ENCODE measurements around the gene USP34. TPM values are rescaled to one million over a fixed set of nuclear protein-coding genes. Genes with fewer than 3 reads are reported as not detected.
A peak's percentile ranks its signal among the peaks of the same experiment; 100 is the strongest.
"Not testable (repeated sequence)": the region's sequence is repeated elsewhere in the genome, so short reads cannot be mapped to it uniquely, and the experiment has no call there.

The USP34 gene
- polyA plus RNA-seq, 5 donors = 130 to 180 (median 157) TPM

DNA sequence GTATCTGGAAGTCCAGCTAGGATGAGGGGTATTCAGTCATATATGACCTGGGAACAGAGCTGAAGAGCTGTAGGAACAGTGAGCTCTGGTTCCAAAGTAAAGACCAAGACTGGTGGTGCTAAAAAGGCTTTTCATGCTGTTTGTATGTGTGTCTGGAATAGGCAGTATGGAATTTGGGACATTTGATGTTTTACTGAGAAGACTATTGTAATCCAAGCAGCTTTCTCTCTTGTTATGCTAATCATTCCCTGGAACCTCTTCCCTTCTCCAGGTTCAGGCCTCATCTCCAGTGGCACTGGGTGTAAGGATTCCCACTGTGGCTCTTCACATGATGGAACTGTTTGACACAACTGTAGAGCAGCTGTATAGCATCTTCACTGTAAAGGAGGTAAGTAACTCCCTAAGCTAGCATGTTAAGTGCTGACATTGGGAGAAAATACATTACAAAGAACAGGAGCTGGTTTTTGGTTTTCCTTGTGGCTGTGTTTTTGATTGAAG lies 285.6 kb downstream of the USP34 start:
- DNase-seq = no peak

DNA sequence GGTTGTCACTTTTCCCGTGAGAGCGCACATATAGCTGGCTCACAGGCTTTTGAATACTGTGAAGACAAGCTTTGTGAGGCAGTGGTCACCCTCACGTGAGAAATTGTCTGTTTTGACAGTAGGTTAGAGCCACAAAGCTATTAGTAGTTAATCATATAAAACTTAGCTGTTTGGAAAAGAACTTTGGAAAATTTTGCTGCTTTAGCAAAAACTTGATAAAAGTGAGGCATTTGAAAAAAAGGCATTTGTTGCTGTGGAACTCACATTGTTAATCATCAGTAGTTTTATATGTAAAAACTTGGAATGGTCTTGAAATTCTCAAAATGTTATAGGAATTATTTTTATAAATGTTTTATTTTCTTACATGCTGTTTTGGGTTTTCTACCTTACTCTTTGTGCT lies 286.6 kb downstream of the USP34 start:
- no peak for DNase-seq

DNA sequence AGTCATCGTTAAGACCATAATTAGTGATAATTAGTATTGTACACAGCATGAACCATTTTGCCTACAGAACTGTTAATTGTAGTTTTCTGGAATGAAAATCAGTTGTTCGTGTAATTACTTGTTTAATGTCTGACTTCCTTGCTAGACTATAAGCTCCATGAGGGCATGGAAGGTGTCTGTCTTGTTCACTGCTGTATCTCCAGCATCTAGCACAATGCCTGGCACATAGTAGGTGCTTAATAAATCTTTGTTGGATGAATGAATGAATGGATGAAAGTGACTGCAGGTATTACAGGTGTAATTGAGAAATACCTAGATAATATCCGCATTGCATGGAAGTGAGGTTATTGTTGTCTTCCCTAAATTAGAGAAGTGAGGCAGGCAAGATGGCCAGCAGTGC lies 287.1 kb downstream of the USP34 start:
- no peak for DNase-seq

- DNase-seq = no peak
Observed at GRCh38 chr2:61182059-61182383, 288.9 kb downstream of the USP34 start.

DNA sequence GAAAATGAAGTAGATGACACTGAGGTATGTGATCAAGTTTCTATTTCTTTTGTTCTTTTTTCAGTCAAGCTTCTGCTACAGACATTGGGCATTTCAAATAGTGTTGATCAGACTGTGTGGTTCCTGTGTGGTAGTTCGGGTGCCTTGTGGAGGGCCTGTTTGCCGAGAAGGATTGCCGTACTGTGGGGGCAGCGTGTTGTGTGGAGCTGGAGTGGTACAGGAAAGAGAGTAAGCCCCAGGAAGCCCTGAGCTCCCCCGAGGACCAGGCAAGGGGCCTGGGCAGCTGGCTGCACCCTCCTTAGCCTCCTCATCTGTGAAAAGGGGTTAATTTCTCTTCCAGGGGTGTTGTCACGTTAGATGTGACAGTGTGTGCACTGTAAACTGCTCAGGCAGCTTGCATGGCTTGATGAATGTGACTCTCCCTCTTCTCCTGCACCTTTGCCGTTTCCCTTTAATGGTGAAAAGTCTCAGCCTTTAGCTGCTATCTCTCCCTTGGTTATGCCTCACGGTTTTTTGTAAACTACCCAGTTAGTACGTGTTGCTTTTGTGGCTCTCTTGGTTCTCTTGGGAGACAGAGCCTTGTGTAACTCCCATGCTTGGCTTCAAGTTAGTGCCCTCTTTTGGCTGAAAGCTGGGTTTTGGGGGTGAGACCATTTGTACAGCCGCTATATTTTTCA lies 289.4 kb downstream of the USP34 start:
- DNase-seq = no peak

- no peak for DNase-seq
Observed at GRCh38 chr2:61180686-61181085, 290.2 kb downstream of the USP34 start.

DNA sequence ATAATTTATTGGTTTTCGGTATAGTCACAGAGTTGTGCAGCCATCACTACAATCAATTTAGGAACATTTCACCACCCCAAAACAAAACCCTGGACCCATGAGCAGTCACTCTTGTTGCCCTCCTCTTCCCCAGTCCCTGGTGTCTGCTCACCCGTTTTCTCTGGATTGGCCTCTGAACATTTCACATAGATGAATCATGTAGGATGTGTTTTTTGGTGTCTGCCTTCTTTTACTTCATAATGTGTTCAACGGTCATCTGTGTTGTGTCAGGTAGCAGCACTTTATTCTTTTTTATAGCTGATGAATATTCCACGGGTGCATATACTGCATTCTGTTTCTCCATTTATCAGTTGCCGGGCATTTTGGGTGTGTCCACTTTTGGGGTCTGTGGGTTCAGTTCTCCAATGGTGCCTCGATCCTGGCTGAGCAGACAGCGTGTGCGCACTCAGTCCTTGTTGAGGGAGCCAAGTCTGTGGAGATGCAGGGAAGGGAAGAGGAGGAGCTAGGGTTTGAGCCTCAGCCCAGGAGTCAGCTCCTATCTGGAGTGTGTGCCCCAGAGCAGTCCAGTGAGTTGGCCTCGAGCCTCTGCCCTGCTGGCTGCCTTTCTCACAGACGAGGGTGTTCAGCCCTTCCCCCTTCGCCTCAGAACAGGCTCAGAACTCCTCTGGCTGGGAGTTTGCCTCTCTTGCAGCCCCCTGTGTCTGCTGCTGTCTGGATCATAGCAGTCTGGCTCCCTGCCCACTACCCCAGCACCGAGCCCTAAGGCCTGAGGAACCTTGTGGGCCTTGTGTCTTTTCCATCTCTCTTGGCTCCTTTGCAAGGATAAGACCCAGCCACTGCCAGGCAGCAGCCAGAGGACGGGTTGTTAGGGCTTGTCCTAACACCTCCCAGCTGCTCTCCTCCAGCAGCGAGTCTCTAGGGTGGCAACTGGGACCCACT lies 290.9 kb downstream of the USP34 start:
- DNase-seq = peak; percentile 67 to 73

DNA sequence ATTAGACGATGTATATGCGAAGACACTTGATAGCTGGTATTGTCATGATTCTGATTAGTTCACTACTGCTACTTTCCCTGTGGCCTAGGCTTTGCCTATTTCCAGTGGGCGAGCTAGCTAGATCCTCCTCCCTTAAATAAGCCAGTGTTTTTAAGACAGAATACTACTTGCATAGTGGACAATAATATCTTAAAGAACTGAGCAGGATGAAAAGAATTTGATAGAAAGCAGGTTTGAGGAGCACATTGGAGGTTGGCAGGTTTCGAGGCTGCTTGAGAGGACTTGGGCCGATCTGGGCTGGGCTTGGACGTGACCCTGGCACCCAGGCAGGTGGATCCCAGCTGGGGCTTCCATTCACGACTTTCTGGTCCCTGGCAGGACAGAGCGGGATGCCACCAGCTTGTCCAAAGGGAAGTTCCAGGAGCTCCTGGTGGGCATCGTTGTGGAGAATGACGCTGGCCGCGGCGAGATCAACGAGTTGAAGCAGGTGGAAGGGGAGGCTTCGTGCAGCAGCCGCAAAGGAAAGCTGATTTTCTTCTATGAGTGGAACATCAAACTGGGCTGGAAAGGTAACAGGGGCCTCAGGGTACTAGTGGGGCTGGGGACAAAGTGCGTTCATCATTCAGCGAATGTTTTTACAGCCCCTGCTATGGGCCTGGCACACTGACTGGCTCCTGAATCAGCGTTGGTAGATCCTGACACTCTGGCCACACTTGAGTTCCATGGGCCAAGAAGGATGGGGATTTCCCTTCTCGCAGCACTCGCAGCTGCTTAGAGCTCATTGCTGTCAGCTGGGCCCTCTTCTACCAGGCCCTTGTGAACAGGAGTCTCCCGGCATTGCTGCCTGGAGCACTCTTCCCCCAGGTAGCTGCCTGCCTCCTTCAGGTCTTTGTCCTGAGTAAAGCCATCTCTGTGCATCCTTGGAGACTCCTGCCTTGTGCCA lies 292.0 kb downstream of the USP34 start:
- DNase-seq = no peak

DNA sequence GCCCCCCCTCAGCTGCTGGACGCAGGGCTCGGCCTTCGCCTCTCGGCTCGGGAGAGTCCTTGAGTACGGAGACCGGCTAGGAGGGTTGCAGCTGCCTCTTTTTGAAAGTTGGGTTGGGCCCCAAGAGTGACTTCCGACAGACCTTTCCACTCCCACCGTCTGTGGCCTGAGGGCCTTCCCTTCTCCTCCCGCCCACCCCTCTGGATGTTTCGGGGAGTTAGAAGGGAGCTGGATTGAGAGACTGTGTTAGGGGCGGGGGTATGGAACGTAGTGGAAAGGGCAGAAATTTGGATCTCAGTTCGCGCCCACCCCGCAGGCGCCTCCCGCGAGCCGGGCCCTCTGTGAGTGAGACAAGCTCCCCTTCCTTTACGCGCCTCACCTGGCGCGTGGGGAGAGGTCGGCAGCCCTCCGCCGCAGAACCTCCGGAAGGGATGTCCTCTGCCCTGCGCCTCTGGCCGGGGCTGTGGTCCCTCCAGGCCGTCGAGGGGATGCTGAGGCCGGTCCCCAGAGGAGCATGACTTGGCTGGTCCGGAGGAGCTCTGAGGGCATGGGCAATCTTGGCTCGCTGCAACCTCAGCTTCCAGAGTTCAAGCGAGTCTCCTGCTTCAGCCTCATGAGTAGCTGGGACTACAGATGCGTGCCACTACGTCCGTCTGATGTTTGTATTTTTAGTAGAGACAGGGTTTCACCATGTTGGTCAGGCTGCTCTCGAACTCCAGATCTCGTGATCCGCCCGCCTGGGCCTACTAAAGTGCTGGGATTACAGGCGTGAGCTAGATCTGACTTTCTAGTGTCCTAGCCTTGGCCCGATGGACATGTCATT lies 292.9 kb downstream of the USP34 start:
- DNase-seq = peak; percentile 26 to 38

DNA sequence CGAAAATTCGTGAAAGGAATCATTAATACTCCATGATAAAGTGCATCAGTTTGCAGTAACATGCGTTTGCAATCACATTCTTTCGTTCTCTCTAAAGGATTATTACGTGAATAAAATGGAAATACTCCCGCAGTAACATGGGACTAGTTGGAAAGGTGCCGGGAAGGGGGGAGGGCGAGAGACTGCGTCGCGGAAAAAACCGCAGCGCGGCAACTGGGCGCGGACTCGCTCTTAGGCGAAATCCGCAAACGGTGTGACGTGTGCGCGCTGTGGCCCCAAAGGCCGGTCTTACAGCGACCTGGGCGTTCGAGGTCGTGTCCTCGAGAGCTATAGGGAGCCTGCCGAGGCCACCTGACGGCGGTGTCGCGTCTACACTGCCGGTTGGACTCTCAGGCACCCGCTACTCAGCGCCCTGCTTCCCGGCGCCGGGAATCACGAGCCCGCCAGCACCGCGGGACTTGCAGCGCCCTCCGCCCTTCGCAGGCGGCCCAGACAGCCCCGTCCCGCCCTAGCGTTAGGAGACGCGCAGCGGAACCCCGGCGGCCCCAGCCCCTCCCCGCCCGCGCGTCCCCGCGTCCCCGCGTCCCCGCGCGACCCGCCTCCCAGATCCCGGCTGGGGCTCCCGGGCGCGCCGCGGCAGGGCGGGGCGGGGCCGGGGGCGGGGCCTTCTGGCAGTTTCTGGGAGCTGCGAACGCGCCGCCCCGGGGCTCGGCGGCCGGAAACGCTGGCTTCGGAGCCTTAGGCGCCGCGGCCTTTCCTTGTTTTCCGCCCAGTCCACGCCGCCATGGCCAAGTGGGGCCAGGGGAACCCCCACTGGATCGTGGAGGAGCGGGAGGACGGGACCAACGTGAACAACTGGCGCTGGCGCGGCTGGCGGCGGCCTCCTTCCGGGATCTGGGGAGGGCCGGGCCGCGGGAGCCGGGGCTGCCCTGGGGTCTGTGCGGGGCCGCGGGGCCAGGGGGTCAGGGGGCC lies 293.8 kb downstream of the USP34 start:
- DNase-seq = peak; percentile 93 to 94

DNA sequence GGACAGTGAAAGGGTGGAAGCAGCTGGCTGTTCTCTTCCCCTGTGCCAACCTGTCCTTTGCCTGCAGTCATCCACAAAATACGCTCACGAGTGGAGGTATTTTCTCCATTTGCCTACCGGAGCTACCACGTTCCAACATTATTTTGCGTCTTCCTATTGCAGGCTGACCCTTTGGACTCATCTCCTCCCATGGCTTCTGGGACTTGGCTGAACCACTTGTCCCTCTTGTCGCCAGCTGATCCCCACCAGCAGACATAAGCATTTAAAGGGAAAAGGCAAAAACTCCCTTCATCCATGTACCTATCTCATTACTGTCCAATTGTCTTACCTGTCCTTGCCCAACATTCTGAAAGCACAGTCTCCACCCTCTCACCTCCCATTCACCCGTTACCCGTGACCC lies 295.9 kb downstream of the USP34 start:
- no peak for DNase-seq

DNA sequence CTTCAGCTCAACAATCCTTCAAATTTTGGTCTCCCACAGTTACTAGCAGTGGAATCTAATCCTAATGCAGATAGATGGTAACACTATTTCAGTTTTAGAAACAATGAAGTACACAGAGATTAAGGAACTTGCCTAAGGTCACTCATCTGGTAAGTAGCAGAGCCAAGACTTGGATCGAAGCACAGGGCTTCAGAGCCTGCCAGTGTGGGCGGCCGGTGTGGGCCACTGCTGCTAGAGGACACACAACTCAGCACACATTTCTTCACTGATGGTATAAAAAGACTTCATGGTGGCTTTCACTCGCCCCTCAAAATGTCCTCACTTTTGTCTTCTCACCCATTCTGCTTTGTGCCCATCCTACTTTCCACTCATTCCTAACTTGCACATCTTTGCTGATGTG lies 297.8 kb downstream of the USP34 start:
- no peak for DNase-seq

GRCh38 chr2:61172671-61173070 lies 298.2 kb downstream of the USP34 start:
- DNase-seq = no peak

DNA sequence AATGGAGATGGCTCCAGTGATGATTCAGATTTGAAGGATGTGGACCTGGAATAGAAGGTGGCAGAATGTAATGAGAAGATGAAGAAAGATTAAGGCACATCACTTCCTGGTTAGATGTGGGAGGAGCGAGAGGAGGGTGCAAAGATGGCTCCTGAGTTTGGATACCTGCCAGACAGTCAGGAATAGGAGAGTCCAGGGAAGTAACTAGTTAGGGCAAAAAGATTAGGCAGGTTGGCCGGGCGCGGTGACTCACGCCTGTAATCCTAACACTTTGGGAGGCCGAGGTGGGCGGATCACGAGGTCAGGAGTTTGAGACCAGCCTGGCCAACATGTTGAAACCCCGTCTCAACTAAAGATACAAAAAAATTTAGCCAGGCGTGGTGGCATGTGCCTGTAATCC lies 303.3 kb downstream of the USP34 start:
- no peak for DNase-seq

DNA sequence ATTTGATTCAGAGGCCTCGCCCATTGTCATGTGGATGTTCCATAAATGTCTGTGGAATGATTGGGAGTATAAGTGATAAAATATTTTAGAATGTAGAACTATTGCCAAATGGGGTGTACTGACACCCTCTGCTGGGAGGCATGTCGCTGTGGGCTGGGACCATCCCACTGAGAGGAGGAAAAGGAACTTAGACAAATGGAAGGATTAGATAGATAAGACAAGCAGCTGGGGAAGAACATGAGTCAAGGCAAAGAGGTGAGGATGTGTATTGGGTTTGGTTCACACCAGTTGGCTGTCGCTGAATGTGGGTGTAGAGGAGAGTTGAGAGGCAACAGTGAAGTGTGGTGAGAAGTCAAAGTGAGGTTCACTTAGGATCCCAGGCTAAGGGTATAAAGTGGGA lies 304.9 kb downstream of the USP34 start:
- DNase-seq = no peak

GRCh38 chr2:61165082-61165481 lies 305.8 kb downstream of the USP34 start:
- DNase-seq = not testable (repeated sequence)

- DNase-seq = no peak
Observed at GRCh38 chr2:61162721-61163120, 308.2 kb downstream of the USP34 start.

- DNase-seq = no peak
Observed at GRCh38 chr2:61161888-61162287, 309.0 kb downstream of the USP34 start, which contains the start of gene C2orf74. Gene C2orf74, plus strand, starts transcription at chr2:61162188. Its CDS starts 327 bp downstream, at chr2:61162515.

DNA sequence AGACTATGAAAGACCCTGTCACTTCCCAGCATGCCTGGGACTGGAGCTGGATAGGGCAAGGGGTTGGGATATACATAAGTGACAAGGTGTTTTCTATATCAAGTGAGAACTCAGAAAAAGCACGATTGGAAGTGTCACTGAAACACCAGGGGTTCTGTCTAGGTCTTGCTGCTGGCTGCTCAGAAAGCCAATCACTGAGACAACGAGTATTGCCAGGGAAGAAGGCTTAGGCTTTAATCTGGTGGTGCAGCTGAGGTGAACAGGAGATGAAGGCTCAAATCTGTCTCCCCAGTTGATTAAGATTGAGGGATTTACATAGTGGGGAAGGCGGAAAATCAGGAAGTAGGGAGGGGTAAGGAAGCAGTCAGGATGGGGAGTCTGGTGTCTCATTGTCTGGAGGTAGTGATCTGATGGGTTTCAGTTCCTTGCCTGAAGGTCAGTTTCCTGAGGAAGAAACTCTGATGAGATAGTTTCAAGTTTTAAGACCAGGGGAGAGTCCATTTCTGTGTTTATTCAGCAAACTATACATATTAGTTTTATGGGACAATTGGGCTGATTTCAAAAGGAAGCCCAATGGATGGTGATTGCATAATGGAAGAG lies 312.4 kb downstream of the USP34 start:
- no peak for DNase-seq

Data from right lung (tissue), 5 donors.